Stimulated activated CD4-positive, alpha-beta T cell treated with anti-CD3 and anti-CD28 coated beads, Interleukin-4, amount 100 ng/mL, for 24 hours (primary cell): ENCODE measurements around the gene TMPRSS11E.
"Not testable (repeated sequence)": the region's sequence is repeated elsewhere in the genome, so short reads cannot be mapped to it uniquely, and the experiment has no call there.

Source experiments
- DNase-seq: peaks from one replicate; pipeline ENCODE4 v3.0.0-alpha.2; 2020

TMPRSS11E gene

GRCh38 chr4:68447201-68447600 lies at the start of gene TMPRSS11E:
TSS of gene TMPRSS11E (plus strand) at chr4:68447463. CDS start at chr4:68447513, 50 bp downstream.
- no peak for DNase-seq

GRCh38 chr4:68399306-68399705 lies 48.0 kb upstream of the TMPRSS11E start:
- no peak for DNase-seq

GRCh38 chr4:68401231-68401630 lies 46.0 kb upstream of the TMPRSS11E start:
- no peak for DNase-seq

GRCh38 chr4:68404153-68404552 lies 43.1 kb upstream of the TMPRSS11E start:
- no peak for DNase-seq

- not testable (repeated sequence) for DNase-seq
Observed at GRCh38 chr4:68405718-68406478, 41.4 kb upstream of the TMPRSS11E start.

GRCh38 chr4:68406479-68406859 lies 40.8 kb upstream of the TMPRSS11E start:
- DNase-seq, result no peak

- not testable (repeated sequence) for DNase-seq
Observed at GRCh38 chr4:68407015-68407867, 40.0 kb upstream of the TMPRSS11E start.

- DNase-seq, result no peak
Observed at GRCh38 chr4:68407868-68408190, 39.4 kb upstream of the TMPRSS11E start.

- DNase-seq, result no peak
Observed at GRCh38 chr4:68410149-68410548, 37.1 kb upstream of the TMPRSS11E start.

- no peak for DNase-seq
Observed at GRCh38 chr4:68410643-68411042, 36.6 kb upstream of the TMPRSS11E start.

GRCh38 chr4:68412031-68412430 lies 35.2 kb upstream of the TMPRSS11E start:
- DNase-seq, result not testable (repeated sequence)

- DNase-seq, result no peak
Observed at GRCh38 chr4:68416591-68416990, 30.7 kb upstream of the TMPRSS11E start.

- no peak for DNase-seq
Observed at GRCh38 chr4:68426516-68426915, 20.7 kb upstream of the TMPRSS11E start.

- DNase-seq, result no peak
Observed at GRCh38 chr4:68430337-68430736, 16.9 kb upstream of the TMPRSS11E start.

- DNase-seq, result no peak
Observed at GRCh38 chr4:68432320-68432719, 14.9 kb upstream of the TMPRSS11E start.

- no peak for DNase-seq
Observed at GRCh38 chr4:68433582-68433981, 13.7 kb upstream of the TMPRSS11E start.

GRCh38 chr4:68434277-68434676 lies 13.0 kb upstream of the TMPRSS11E start:
- DNase-seq, result no peak

GRCh38 chr4:68434836-68435235 lies 12.4 kb upstream of the TMPRSS11E start:
- DNase-seq, result no peak

GRCh38 chr4:68445111-68445510 lies 2.2 kb upstream of the TMPRSS11E start:
- no peak for DNase-seq

GRCh38 chr4:68451246-68452211 lies 4.3 kb downstream of the TMPRSS11E start:
- DNase-seq, result no peak

GRCh38 chr4:68460085-68460484 lies 12.8 kb downstream of the TMPRSS11E start:
- no peak for DNase-seq

- DNase-seq, result no peak
Observed at GRCh38 chr4:68461790-68462189, 14.5 kb downstream of the TMPRSS11E start.

GRCh38 chr4:68462691-68463090 lies 15.4 kb downstream of the TMPRSS11E start:
- DNase-seq, result no peak
